SIG-M5 (cell line): ENCODE data around the gene LRP1.

ENCODE experiments used
- DNase-seq: peaks from one replicate; lab custom pipeline; 2025; lab: John Stamatoyannopoulos, UW

The LRP1 gene

GRCh38 chr12:57194253-57194652, 66.0 kb downstream of the LRP1 start:
- DNase-seq: no peak

GRCh38 chr12:57195186-57195585, 66.9 kb downstream of the LRP1 start:
- DNase-seq: no peak

- no peak for DNase-seq
These were observed 67.5 kb downstream of the LRP1 start for GRCh38 chr12:57195611-57196371.

- no peak for DNase-seq
These were observed 68.2 kb downstream of the LRP1 start for GRCh38 chr12:57196439-57196838.

- DNase-seq: no peak
These were observed 68.7 kb downstream of the LRP1 start for GRCh38 chr12:57196956-57197355.

GRCh38 chr12:57198329-57198728, 70.0 kb downstream of the LRP1 start:
- DNase-seq: no peak

- DNase-seq: no peak
These were observed 70.9 kb downstream of the LRP1 start for GRCh38 chr12:57199191-57199590.

GRCh38 chr12:57200497-57200896, 72.2 kb downstream of the LRP1 start:
- DNase-seq: no peak

- DNase-seq: no peak
These were observed 72.9 kb downstream of the LRP1 start for GRCh38 chr12:57201219-57201618.

GRCh38 chr12:57201631-57202030, 73.3 kb downstream of the LRP1 start:
- no peak for DNase-seq

- no peak for DNase-seq
These were observed 74.0 kb downstream of the LRP1 start for GRCh38 chr12:57202321-57202720.

GRCh38 chr12:57203201-57203600, 74.9 kb downstream of the LRP1 start:
- no peak for DNase-seq

- DNase-seq: no peak
These were observed 75.5 kb downstream of the LRP1 start for GRCh38 chr12:57203791-57204190.

- DNase-seq: no peak
These were observed 76.2 kb downstream of the LRP1 start for GRCh38 chr12:57204454-57204853.

GRCh38 chr12:57205186-57205585, 76.9 kb downstream of the LRP1 start:
- DNase-seq: no peak

- DNase-seq: no peak
These were observed 77.6 kb downstream of the LRP1 start for GRCh38 chr12:57205931-57206330.

GRCh38 chr12:57207731-57208630, 79.7 kb downstream of the LRP1 start:
- no peak for DNase-seq

GRCh38 chr12:57208631-57209282, 80.5 kb downstream of the LRP1 start:
- DNase-seq: no peak

GRCh38 chr12:57209916-57210315, 81.6 kb downstream of the LRP1 start:
- DNase-seq: no peak

- DNase-seq: no peak
These were observed 82.2 kb downstream of the LRP1 start for GRCh38 chr12:57210461-57210860.

- no peak for DNase-seq
These were observed 82.8 kb downstream of the LRP1 start for GRCh38 chr12:57210926-57211692.
